Ovary (tissue), 9 donors: ENCODE measurements around the gene FMNL2. TPM values are rescaled to one million over a fixed set of nuclear protein-coding genes. Genes with fewer than 3 reads are reported as not detected.

Source experiments
- DNase-seq, 5 donors: peaks; one replicate each; pipeline ENCODE4 v3.0.0-alpha.2; 2019 to 2020
- H3K27ac ChIP-seq, 2 donors: fragments of 200-600 bp; one replicate each; pipeline versions ENCODE4 v1.5.1 to v1.8.0; 2019 to 2022
- H3K27me3 ChIP-seq: fragments of 200-600 bp; one replicate; pipeline ENCODE4 v1.8.0; 2022
- H3K36me3 ChIP-seq: fragments of 200-600 bp; sonication (generic); one replicate; pipeline ENCODE4 v1.5.1; 2019
- H3K4me1 ChIP-seq: one replicate; pipeline ENCODE4 v1.8.1; 2013; ENCODE audit warnings: mild to moderate bottlenecking, moderate library complexity; ENCODE audit not compliant: insufficient read depth
- H3K4me3 ChIP-seq: fragments of 200-600 bp; sonication (generic); one replicate; pipeline ENCODE4 v1.5.1; 2017
- H3K9me3 ChIP-seq, 2 donors: fragments of 200-600 bp in 1 of 2; sonication (generic) in 1 of 2; one replicate each; pipeline versions ENCODE4 v1.5.1 to v1.8.1; 2013 to 2019; ENCODE audit warnings: mild to moderate bottlenecking in 1 of 2, moderate library complexity in 1 of 2
- EP300 ChIP-seq: sonication (generic); formaldehyde crosslinking; IDR thresholded peaks from one replicate; pipeline ENCODE4 v1.6.1; 2017; ENCODE audit warnings: antibody characterized with exemption
- POLR2A ChIP-seq: fragments of 450-650 bp; IDR thresholded peaks from one replicate; pipeline ENCODE4 v1.6.1; 2017; ENCODE audit warnings: antibody characterized with exemption, mild to moderate bottlenecking, moderate library complexity
- WGBS, 3 donors: extraction: QIAGEN DNeasy Blood & Tissue Kit in 1 of 3; methylation state at CpG; one replicate each; pipeline versions ENCODE4 v1.1.5 to v1.1.7; 2013 to 2017; 5-methylcytosine and 5-hydroxymethylcytosine counted together
- intact Hi-C, 4 donors: fragments of 100-400 bp; cut with DNase I; formaldehyde crosslinking; loops; one replicate each; pipeline versions ENCODE4 v1.11.0 to v1.15.1; 2022 to 2023
- polyA plus RNA-seq, 2 donors: library from polyadenylated mRNA; stranded (reverse); fragments of 200-250 nt in 1 of 2; fragments of 350-450 nt in 1 of 2; fragmentation: Illumina TruSeq in 1 of 2; extraction: RNeasy Lipid Tissue Mini Kit (QIAGEN cat#74804) in 1 of 2; gene quantifications; one replicate each; pipeline ENCODE4 v1.2.3, GENCODE V29; 2013 to 2014
- small RNA-seq: library from RNA; depleted of rRNA; stranded (forward); fragments of <200 nt; gene quantifications from one replicate; pipeline ENCODE3, GENCODE V24; 2016
- total RNA-seq, 7 donors: library from RNA; depleted of rRNA in 2 of 7; stranded (reverse); fragments of >200 nt in 2 of 7; fragmentation: NEBNext Ultra II Directional in 3 of 7; extraction: Animal tissue kit (Norgen Biotek cat#: 25700) in 3 of 7; gene quantifications; one replicate each; pipeline versions ENCODE4 v1.1.0 to v1.2.4, GENCODE V29; 2016 to 2023
- TF ChIP-seq, protein P1 (sequence below), 3 donors: fragments of 450-650 bp in 2 of 3; fragments of 200-600 bp in 1 of 3; IDR thresholded peaks; one replicate each; pipeline versions ENCODE4 v1.5.1 to v1.8.0; 2016 to 2022; ENCODE audit warnings: antibody characterized with exemption in 3 of 3, mild to moderate bottlenecking in 1 of 3
- donor health status: DM: no; HTN: no; CAD: no; lungs with moderate emphysema.
- donor health status: DM: no; HTN: no; CAD: no.
- donor health status: Bipolar disorder and iron deficiency.
- donor health status: DM: yes; HTN: yes; CAD: no.
- donor health status: DM: no; HTN: no; CAD: no.
- donor health status: DM: yes; HTN: yes; CAD: no.

Gene FMNL2
- total and polyA plus RNA-seq, 9 donors, result 30.3 to 89.1 (median 51.3) TPM

DNA sequence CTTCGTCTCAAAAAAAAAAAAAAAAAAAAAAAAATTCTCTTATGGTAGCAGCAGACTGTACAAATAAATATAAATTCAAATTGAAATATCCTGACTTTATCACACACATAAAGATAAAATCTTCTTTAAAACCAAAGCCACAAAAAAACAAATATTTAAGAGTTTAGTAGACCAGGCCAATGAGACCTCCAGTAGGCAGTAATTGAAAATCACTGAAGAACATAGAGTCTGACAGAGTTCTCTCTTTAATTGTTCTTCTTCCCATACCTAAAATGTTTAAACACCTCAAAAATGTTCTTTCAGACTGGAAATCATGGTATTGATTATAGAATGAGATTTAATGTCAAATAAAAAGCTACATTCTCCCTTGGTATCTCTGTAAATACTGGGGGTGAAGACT lies 361.5 kb downstream of the FMNL2 start:
- no peaks in the 10 kb centered on the region for H3K9me3 ChIP-seq
- no peak overlapping the region for H3K27ac ChIP-seq
- H3K36me3 ChIP-seq, result no peaks in the 10 kb centered on the region
- TF ChIP-seq POLR2A (no peak), EP300 (no peak)
- TF ChIP-seq, protein P1, sequence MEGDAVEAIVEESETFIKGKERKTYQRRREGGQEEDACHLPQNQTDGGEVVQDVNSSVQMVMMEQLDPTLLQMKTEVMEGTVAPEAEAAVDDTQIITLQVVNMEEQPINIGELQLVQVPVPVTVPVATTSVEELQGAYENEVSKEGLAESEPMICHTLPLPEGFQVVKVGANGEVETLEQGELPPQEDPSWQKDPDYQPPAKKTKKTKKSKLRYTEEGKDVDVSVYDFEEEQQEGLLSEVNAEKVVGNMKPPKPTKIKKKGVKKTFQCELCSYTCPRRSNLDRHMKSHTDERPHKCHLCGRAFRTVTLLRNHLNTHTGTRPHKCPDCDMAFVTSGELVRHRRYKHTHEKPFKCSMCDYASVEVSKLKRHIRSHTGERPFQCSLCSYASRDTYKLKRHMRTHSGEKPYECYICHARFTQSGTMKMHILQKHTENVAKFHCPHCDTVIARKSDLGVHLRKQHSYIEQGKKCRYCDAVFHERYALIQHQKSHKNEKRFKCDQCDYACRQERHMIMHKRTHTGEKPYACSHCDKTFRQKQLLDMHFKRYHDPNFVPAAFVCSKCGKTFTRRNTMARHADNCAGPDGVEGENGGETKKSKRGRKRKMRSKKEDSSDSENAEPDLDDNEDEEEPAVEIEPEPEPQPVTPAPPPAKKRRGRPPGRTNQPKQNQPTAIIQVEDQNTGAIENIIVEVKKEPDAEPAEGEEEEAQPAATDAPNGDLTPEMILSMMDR (IDR thresholded peaks at IDR 0.05), result no peak
- intact Hi-C loops, result no loop called here
- no peak overlapping the region for H3K4me3 ChIP-seq
- no peaks in the 10 kb centered on the region for H3K4me1 ChIP-seq
- no peaks in the 10 kb centered on the region for H3K27me3 ChIP-seq
- no peak for DNase-seq
- 79 to 91% (median 82%) methylated on average over 1 of the region's 1 CpG for WGBS, 3 donors

Small RNAs within 50 kb of the gene (small RNA-seq; reads per million reads assigned to genes)
- not detected for gene AC012443.1

Other genes starting within 250 kb of the FMNL2 start
- gene CACNB4, start 236.1 kb upstream of the FMNL2 start, total RNA-seq, result 1 to 10 TPM in 4 of 7 donors, under 1 TPM in 3; 0.62 to 1.9 (median 1.0) TPM
- 1 to 10 TPM in 1 of 2 donors, under 1 TPM in 1; 0.23 to 1.1 TPM for gene CACNB4, start 236.1 kb upstream of the FMNL2 start, polyA plus RNA-seq
- 10 to 100 TPM; 29.6 to 40.0 (median 33.9) TPM for gene STAM2, start 159.4 kb upstream of the FMNL2 start, total RNA-seq
- 10 to 100 TPM in 1 of 2 donors, 1 to 10 TPM in 1; 9.5 to 21.0 TPM for gene STAM2, start 159.4 kb upstream of the FMNL2 start, polyA plus RNA-seq